Measurements from ENCODE around the gene MOGAT2. TPM values are rescaled to one million over a fixed set of nuclear protein-coding genes. Genes with fewer than 3 reads are reported as not detected.

The MOGAT2 gene
- total RNA-seq, 1 experiment from 2014 or later, result 0.12 TPM

DNA sequence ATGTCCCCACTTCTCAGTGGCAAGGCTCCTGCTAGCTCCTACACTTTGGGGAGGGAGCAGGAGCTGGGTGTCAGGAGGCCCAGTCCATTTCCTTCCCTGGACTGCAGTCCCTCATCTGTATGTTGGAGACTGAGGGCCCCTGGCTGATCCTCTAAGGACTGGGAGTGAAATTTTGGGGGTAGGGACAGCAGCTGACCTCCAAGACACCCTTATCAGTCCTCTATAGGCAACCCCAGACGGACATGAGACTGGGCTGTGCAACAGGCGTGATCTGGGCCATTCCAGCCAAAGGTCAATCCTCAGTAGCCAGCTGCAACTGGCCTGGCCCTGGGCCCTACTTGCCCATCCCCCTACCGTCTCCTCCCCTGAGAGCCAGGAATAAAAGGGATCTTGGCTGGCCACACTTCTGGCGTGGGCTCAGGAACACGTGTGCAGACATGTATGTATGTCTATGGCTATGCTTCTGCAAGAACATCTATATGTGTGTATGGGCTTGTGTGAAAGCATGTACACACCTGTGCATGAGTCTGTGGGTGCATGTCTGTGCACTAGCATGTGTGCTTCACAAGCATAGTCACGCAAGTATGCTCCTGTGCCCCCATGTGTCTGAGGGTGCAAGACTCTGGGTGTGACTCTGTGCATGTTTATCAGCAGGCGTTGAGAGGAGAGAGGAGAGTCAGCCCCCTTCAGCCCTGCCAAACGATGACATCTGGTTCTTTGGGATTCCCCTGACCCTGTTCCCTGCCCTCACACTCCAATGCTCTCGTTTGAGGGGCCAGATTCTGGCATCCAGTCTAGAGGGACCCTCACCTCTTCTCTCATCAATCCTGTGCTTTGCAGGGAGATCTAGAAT, 26.3 kb downstream of the MOGAT2 start:
- ATAC-seq (no peak), DNase-seq (ENCODE audit: low read depth, low spot score) (no peak)
- Histone ChIP-seq H3K27me3 (ENCODE audit: insufficient read depth, low read length) (peaks cover 7% of the 10 kb centered on the region; the same call in 1 of the 2 replicates), H3K79me2 (ENCODE audit: insufficient read depth, low read length) (no peaks in the 10 kb centered on the region), H2AFZ (ENCODE audit: low read depth, low read length, poor library complexity, severe bottlenecking) (no peak overlapping the region), H3K9me3 (ENCODE audit: control insufficient read depth in 1 of 2, insufficient read depth in 1 of 2, low read depth in 1 of 2, low read length in 2 of 2) (no peaks in the 10 kb centered on the region), H4K20me1 (ENCODE audit: insufficient read depth) (no peaks in the 10 kb centered on the region), H3K36me3 (ENCODE audit: control insufficient read depth in 1 of 2, insufficient read depth in 2 of 2, low read length in 2 of 2) (no peaks in the 10 kb centered on the region), H3K4me2 (ENCODE audit: low read length) (no peak overlapping the region), H3K27ac (ENCODE audit: low read depth, low read length) (no peak overlapping the region), H3K9ac (ENCODE audit: low read length) (no peak overlapping the region), H3K9me2 (ENCODE audit: insufficient read depth) (no peaks in the 10 kb centered on the region), H3K4me3 (replicated peaks in 1 of 2; ENCODE audit: low read depth in 1 of 2, low read length in 2 of 2) (no peak overlapping the region), H3K4me1 (ENCODE audit: control insufficient read depth in 1 of 2, insufficient read depth in 2 of 2, low read length in 2 of 2) (no peaks in the 10 kb centered on the region)
- BruUV-seq (replicated peaks), result no TSS peak
- CTCF ChIA-PET, result no interaction called here
- POLR2A ChIA-PET, result no interaction called here
- RAD21 ChIA-PET (ENCODE audit: low non-redundant PET in 1 of 2, low total read pairs in 2 of 2, uncharacterized antibody in 2 of 2, unreplicated experiment in 2 of 2), result no interaction called here
- intact Hi-C loops (cut with micrococcal nuclease), result no loop called here
- TF ChIP-seq, protein P1, sequence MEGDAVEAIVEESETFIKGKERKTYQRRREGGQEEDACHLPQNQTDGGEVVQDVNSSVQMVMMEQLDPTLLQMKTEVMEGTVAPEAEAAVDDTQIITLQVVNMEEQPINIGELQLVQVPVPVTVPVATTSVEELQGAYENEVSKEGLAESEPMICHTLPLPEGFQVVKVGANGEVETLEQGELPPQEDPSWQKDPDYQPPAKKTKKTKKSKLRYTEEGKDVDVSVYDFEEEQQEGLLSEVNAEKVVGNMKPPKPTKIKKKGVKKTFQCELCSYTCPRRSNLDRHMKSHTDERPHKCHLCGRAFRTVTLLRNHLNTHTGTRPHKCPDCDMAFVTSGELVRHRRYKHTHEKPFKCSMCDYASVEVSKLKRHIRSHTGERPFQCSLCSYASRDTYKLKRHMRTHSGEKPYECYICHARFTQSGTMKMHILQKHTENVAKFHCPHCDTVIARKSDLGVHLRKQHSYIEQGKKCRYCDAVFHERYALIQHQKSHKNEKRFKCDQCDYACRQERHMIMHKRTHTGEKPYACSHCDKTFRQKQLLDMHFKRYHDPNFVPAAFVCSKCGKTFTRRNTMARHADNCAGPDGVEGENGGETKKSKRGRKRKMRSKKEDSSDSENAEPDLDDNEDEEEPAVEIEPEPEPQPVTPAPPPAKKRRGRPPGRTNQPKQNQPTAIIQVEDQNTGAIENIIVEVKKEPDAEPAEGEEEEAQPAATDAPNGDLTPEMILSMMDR (IDR thresholded peaks at IDR 0.05 in 2 of 3, conservative IDR thresholded peaks at IDR 0.05 in 1 of 3; ENCODE audit: borderline replicate concordance in 1 of 3, insufficient read depth in 1 of 3, low read depth in 2 of 3, low read length in 2 of 3), result no peak
- TF ChIP-seq ZFX (IDR thresholded peaks at IDR 0.05), result no peak
- TF ChIP-seq, protein P2, sequence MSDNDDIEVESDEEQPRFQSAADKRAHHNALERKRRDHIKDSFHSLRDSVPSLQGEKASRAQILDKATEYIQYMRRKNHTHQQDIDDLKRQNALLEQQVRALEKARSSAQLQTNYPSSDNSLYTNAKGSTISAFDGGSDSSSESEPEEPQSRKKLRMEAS (IDR thresholded peaks at IDR 0.05), result no peak
- TF ChIP-seq ELF1 (IDR thresholded peaks at IDR 0.05; ENCODE audit: borderline replicate concordance, low read depth), result no peak
- no peak for TF ChIP-seq RAD21 (IDR thresholded peaks at IDR 0.05; ENCODE audit: low read depth)
- TF ChIP-seq JUND (IDR thresholded peaks at IDR 0.05), result no peak
- TF ChIP-seq SRF (IDR thresholded peaks at IDR 0.05; ENCODE audit: low read depth), result no peak
- no peak for TF ChIP-seq EGR1 (IDR thresholded peaks at IDR 0.05; ENCODE audit: low read depth)
- TF ChIP-seq YY1 (IDR thresholded peaks at IDR 0.05; ENCODE audit: extremely low read depth, insufficient replicate concordance, low read depth, low read length), result no peak
- TF ChIP-seq POLR2A (IDR thresholded peaks at IDR 0.05; ENCODE audit: borderline replicate concordance, extremely low read depth, insufficient read depth, insufficient read length), result no peak
- no peak for TF ChIP-seq SP1 (IDR thresholded peaks at IDR 0.05; ENCODE audit: low read depth)
- no peak for TF ChIP-seq EZH2phosphoT487 (IDR thresholded peaks at IDR 0.05; ENCODE audit: borderline replicate concordance)
- no peak for TF ChIP-seq CEBPB (IDR thresholded peaks at IDR 0.05; ENCODE audit: low read depth)
- TF ChIP-seq, protein P3, sequence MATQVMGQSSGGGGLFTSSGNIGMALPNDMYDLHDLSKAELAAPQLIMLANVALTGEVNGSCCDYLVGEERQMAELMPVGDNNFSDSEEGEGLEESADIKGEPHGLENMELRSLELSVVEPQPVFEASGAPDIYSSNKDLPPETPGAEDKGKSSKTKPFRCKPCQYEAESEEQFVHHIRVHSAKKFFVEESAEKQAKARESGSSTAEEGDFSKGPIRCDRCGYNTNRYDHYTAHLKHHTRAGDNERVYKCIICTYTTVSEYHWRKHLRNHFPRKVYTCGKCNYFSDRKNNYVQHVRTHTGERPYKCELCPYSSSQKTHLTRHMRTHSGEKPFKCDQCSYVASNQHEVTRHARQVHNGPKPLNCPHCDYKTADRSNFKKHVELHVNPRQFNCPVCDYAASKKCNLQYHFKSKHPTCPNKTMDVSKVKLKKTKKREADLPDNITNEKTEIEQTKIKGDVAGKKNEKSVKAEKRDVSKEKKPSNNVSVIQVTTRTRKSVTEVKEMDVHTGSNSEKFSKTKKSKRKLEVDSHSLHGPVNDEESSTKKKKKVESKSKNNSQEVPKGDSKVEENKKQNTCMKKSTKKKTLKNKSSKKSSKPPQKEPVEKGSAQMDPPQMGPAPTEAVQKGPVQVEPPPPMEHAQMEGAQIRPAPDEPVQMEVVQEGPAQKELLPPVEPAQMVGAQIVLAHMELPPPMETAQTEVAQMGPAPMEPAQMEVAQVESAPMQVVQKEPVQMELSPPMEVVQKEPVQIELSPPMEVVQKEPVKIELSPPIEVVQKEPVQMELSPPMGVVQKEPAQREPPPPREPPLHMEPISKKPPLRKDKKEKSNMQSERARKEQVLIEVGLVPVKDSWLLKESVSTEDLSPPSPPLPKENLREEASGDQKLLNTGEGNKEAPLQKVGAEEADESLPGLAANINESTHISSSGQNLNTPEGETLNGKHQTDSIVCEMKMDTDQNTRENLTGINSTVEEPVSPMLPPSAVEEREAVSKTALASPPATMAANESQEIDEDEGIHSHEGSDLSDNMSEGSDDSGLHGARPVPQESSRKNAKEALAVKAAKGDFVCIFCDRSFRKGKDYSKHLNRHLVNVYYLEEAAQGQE (IDR thresholded peaks at IDR 0.05; ENCODE audit: low read depth), result no peak
- TF ChIP-seq TCF7L2 (IDR thresholded peaks at IDR 0.05; ENCODE audit: borderline replicate concordance, extremely low read depth, insufficient read depth, insufficient read length), result no peak
